HepG2 (cell line): Measurements from ENCODE around the gene CELSR3. TPM values are rescaled to one million over a fixed set of nuclear protein-coding genes. Genes with fewer than 3 reads are reported as not detected.

Experiments
- ATAC-seq: fragments of 200-7000 bp; cut with Tn5 transposase; 3 replicates; pipeline ENCODE4 v1.9.1; 2020; ENCODE audit warnings: mild to moderate bottlenecking, moderate library complexity
- BruUV-seq: library from RNA; stranded (reverse); fragments of 400-500 nt; replicated peaks from 2 replicates; lab custom pipeline; 2021; lab: Mats Ljungman, UMichigan
- CTCF ChIA-PET: fragments of 300-600 bp; formaldehyde crosslinking; extraction: SDS; loops from one replicate; lab custom pipeline; 2021; ENCODE audit warnings: low total read pairs, inconsistent platforms, low intra/inter-chr PET ratio; lab: Yijun Ruan, JAX
- POLR2A ChIA-PET: fragments of 350-600 bp; sonication (Branson Sonifier 250); formaldehyde crosslinking; loops from one replicate; lab custom pipeline; 2020; ENCODE audit warnings: antibody characterized with exemption, inconsistent platforms; lab: Yijun Ruan, JAX
- DNase-seq: peaks from one replicate; pipeline ENCODE4 v3.0.0-alpha.2; 2015; ENCODE audit warnings: low spot score
- FAIRE-seq: peaks from 3 replicates; lab custom pipeline; 2011; peaks lifted over from hg19 to GRCh38; lab: Jason Lieb, UNC
- H2AFZ ChIP-seq: one replicate; pipeline ENCODE4 v1.6.1; 2011; ENCODE audit warnings: low read length, inconsistent platforms
- H3K27ac ChIP-seq: fragments of 300-600 bp; 3 replicates; pipeline ENCODE4 v1.8.0; 2011; ENCODE audit warnings: mixed run types, mild to moderate bottlenecking, mixed read lengths, low read length, inconsistent platforms; ENCODE audit not compliant: insufficient read depth; ENCODE audit errors: extremely low read length
- H3K27me3 ChIP-seq, 2 experiments: fragments of 200-600 bp in 1 of 2; 2 replicates in 1 of 2; 3 replicates in 1 of 2; pipeline versions ENCODE4 v1.6.0 to v1.8.0; 2011; ENCODE audit warnings: low read length in 2 of 2, mild to moderate bottlenecking in 2 of 2, moderate library complexity in 2 of 2, inconsistent platforms in 1 of 2; ENCODE audit not compliant: insufficient read depth in 2 of 2, control insufficient read depth in 1 of 2
- H3K36me3 ChIP-seq, 2 experiments: fragments of 200-600 bp in 1 of 2; replicated peaks in 1 of 2; 2 replicates in 1 of 2; 3 replicates in 1 of 2; pipeline versions ENCODE4 v1.5.1 to v1.8.0; 2011; ENCODE audit warnings: low read length in 2 of 2, inconsistent platforms in 1 of 2; ENCODE audit not compliant: insufficient read depth in 2 of 2, control insufficient read depth in 1 of 2
- H3K4me1 ChIP-seq: 2 replicates; pipeline ENCODE4 v1.5.1; 2012; ENCODE audit warnings: low read length, inconsistent platforms; ENCODE audit not compliant: insufficient read depth
- H3K4me2 ChIP-seq: 2 replicates; pipeline ENCODE4 v1.6.0; 2011; ENCODE audit warnings: low read depth, low read length, inconsistent platforms
- H3K4me3 ChIP-seq, 3 experiments: fragments of 200-600 bp in 1 of 3; sonication (generic), shearing (Covaris generic) in 1 of 3; replicated peaks in 1 of 3; 2 replicates each; pipeline ENCODE4 v1.5.1; 2011 to 2016; ENCODE audit warnings: low read length in 3 of 3, inconsistent platforms in 2 of 3, low read depth in 2 of 3, mild to moderate bottlenecking in 2 of 3, control low read depth in 1 of 3, mixed read lengths in 1 of 3; ENCODE audit not compliant: insufficient read depth in 1 of 3
- H3K79me2 ChIP-seq: one replicate; pipeline ENCODE4 v1.6.1; 2011; ENCODE audit warnings: low read length, inconsistent platforms; ENCODE audit not compliant: insufficient read depth
- H3K9ac ChIP-seq: 2 replicates; pipeline ENCODE4 v1.6.0; 2011; ENCODE audit warnings: mild to moderate bottlenecking, low read depth, low read length, inconsistent platforms; ENCODE audit not compliant: insufficient read depth
- H3K9me3 ChIP-seq: 2 replicates; pipeline ENCODE4 v1.5.1; 2012; ENCODE audit warnings: mild to moderate bottlenecking, low read length
- H4K20me1 ChIP-seq: 2 replicates; pipeline ENCODE4 v1.6.0; 2011; ENCODE audit warnings: inconsistent platforms, mild to moderate bottlenecking, low read length, moderate library complexity; ENCODE audit not compliant: insufficient read depth
- CBX2 ChIP-seq, 2 experiments: fragments of 200-600 bp in 1 of 2; sonication (generic); formaldehyde crosslinking in 1 of 2; IDR thresholded peaks; 2 replicates each; pipeline versions ENCODE4 v1.7.0 to v1.8.1; 2018 to 2022; ENCODE audit warnings: low read depth in 2 of 2, low read length in 1 of 2, mild to moderate bottlenecking in 1 of 2, missing genetic modification reagents in 1 of 2
- CHCHD3 ChIP-seq: sonication (generic); formaldehyde crosslinking; IDR thresholded peaks from 2 replicates; pipeline ENCODE4 v1.8.0; 2022; ENCODE audit warnings: mild to moderate bottlenecking, missing genetic modification reagents, moderate library complexity
- CHD4 ChIP-seq: fragments of 200-600 bp; sonication (generic); IDR thresholded peaks from 2 replicates; pipeline ENCODE4 v1.7.0; 2017; ENCODE audit warnings: mild to moderate bottlenecking, low read length, borderline replicate concordance
- ELF3 ChIP-seq: IDR thresholded peaks from 2 replicates; pipeline ENCODE4 v1.6.1; 2016; ENCODE audit warnings: missing genetic modification reagents, missing compliant biosample characterization
- GTF3A ChIP-seq: sonication (generic); formaldehyde crosslinking; conservative IDR thresholded peaks from 2 replicates; pipeline ENCODE4 v1.4.0; 2020; ENCODE audit warnings: mild to moderate bottlenecking, missing genetic modification reagents
- IRF1 ChIP-seq: sonication (generic); formaldehyde crosslinking; IDR thresholded peaks from 2 replicates; pipeline ENCODE4 v1.4.0; 2020; ENCODE audit warnings: low read depth, mild to moderate bottlenecking, missing genetic modification reagents
- MXD4 ChIP-seq: IDR thresholded peaks from 2 replicates; pipeline ENCODE4 v1.6.1; 2016; ENCODE audit warnings: mild to moderate bottlenecking, missing biosample characterization, missing genetic modification reagents
- MXI1 ChIP-seq: IDR thresholded peaks from 3 replicates; pipeline ENCODE4 v1.6.1; 2012; ENCODE audit warnings: low read depth, low read length, inconsistent platforms, borderline replicate concordance
- POLR2AphosphoS5 ChIP-seq: IDR thresholded peaks from 2 replicates; pipeline ENCODE4 v1.6.1; 2012; ENCODE audit warnings: low read depth, low read length
- RNF219 ChIP-seq: sonication (generic); formaldehyde crosslinking; IDR thresholded peaks from 2 replicates; pipeline ENCODE4 v1.5.0; 2020; ENCODE audit warnings: mild to moderate bottlenecking, missing genetic modification reagents
- TBP ChIP-seq: sonication (generic); formaldehyde crosslinking; IDR thresholded peaks from 2 replicates; pipeline ENCODE4 v1.5.0; 2020; ENCODE audit warnings: missing genetic modification reagents
- TFDP2 ChIP-seq: sonication (generic); formaldehyde crosslinking; IDR thresholded peaks from 2 replicates; pipeline ENCODE4 v1.4.0; 2020; ENCODE audit warnings: missing genetic modification reagents
- ZBTB20 ChIP-seq: sonication (generic); formaldehyde crosslinking; IDR thresholded peaks from 2 replicates; pipeline ENCODE4 v1.8.1; 2023; ENCODE audit warnings: missing genetic modification reagents, low read depth, mild to moderate bottlenecking, borderline replicate concordance
- ZBTB7A ChIP-seq: sonication (generic); formaldehyde crosslinking; IDR thresholded peaks from 2 replicates; pipeline ENCODE4 v1.8.0; 2022; ENCODE audit warnings: mild to moderate bottlenecking, missing genetic modification reagents
- ZFP90 ChIP-seq: sonication (generic); formaldehyde crosslinking; IDR thresholded peaks from 2 replicates; pipeline ENCODE4 v1.8.0; 2022; ENCODE audit warnings: missing genetic modification reagents, mild to moderate bottlenecking, inconsistent platforms, borderline replicate concordance
- ZNF138 ChIP-seq: sonication (generic); formaldehyde crosslinking; IDR thresholded peaks from 2 replicates; pipeline ENCODE4 v1.5.0; 2020; ENCODE audit warnings: mild to moderate bottlenecking, low read depth, missing genetic modification reagents
- ZNF501 ChIP-seq: sonication (generic); formaldehyde crosslinking; IDR thresholded peaks from 2 replicates; pipeline ENCODE4 v1.5.1; 2020; ENCODE audit warnings: mild to moderate bottlenecking, moderate library complexity, missing genetic modification reagents
- ZNF546 ChIP-seq: sonication (generic); formaldehyde crosslinking; conservative IDR thresholded peaks from 2 replicates; pipeline ENCODE4 v1.8.1; 2023; ENCODE audit warnings: mild to moderate bottlenecking, missing genetic modification reagents
- ZNF691 ChIP-seq: sonication (generic); formaldehyde crosslinking; IDR thresholded peaks from 2 replicates; pipeline ENCODE4 v1.4.0; 2020; ENCODE audit warnings: missing genetic modification reagents, low read depth, mild to moderate bottlenecking, borderline replicate concordance
- ZSCAN22 ChIP-seq: sonication (generic); formaldehyde crosslinking; IDR thresholded peaks from 2 replicates; pipeline ENCODE4 v1.4.0; 2020; ENCODE audit warnings: mild to moderate bottlenecking, missing genetic modification reagents
- WGBS: methylation state at CpG from one replicate; pipeline ENCODE4 v1.1.6; 2017; ENCODE audit warnings: low lambda C conversion rate; 5-methylcytosine and 5-hydroxymethylcytosine counted together
- in situ Hi-C: cut with HindIII; loops from 2 replicates; pipeline ENCODE4 v1.10.0; 2017; ENCODE audit warnings: low pct_unique_long_range_greater_than_20kb; ENCODE audit not compliant: extremely low pct_ligation_motif_present
- intact Hi-C: fragments of 100-400 bp; cut with micrococcal nuclease; formaldehyde crosslinking; loops from one replicate; pipeline ENCODE4 v1.10.0; 2022; ENCODE audit not compliant: unreplicated experiment
- polyA plus RNA-seq, 8 experiments: library from polyadenylated mRNA; depleted of rRNA in 3 of 8; stranded (reverse) in 7 of 8; unstranded in 1 of 8; fragments of >200 nt; fragmentation: Illumina TruSeq in 4 of 8; extraction: Trizol in 4 of 8; gene quantifications; 2 replicates each; pipeline versions ENCODE4 v1.2.1 to v1.2.3, GENCODE V29; 2011 to 2016; ENCODE audit warnings: low read depth in 4 of 8, missing spikeins in 1 of 8, mixed read lengths in 1 of 8; ENCODE audit not compliant: insufficient read depth in 1 of 8
- total RNA-seq, 5 experiments: library from RNA; depleted of rRNA; stranded (reverse); fragments of >200 nt; fragmentation: Illumina TruSeq; extraction: Trizol; gene quantifications; 2 replicates each; pipeline ENCODE4 v1.2.3, GENCODE V29; 2016; ENCODE audit warnings: low read depth in 1 of 5

Gene CELSR3
- total and polyA plus RNA-seq, 2 of the 13 experiments (the other 11 are each of a cell fraction or from before 2014, with no cell fraction given): 5.4 to 6.7 TPM

GRCh38 chr3:48639944-48640606 lies 22.6 kb downstream of the CELSR3 start:
- Histone ChIP-seq H3K9ac (no peak overlapping the region), H4K20me1 (no peaks in the 10 kb centered on the region), H3K27ac (no peak overlapping the region), H3K4me2 (no peak overlapping the region), H3K79me2 (peaks cover 9% of the 10 kb centered on the region), H3K27me3 (no peaks in the 10 kb centered on the region), H3K4me1 (peaks cover 27% of the 10 kb centered on the region), H2AFZ (no peak overlapping the region), H3K36me3 (peaks cover 1 to 2% of the 10 kb centered on the region in 2 experiments; a peak in 2 of 5 replicates), H3K4me3 (no peak overlapping the region), H3K9me3 (no peaks in the 10 kb centered on the region)
- ATAC-seq (no peak), FAIRE-seq (no peak), DNase-seq (no peak)
- in situ Hi-C loops: no loop called here
- 90% methylated on average over 19 of the region's 38 CpGs for WGBS
- TF ChIP-seq IRF1 (CRISPR knock-in tag): no peak
- TF ChIP-seq TBP (CRISPR knock-in tag): no peak
- no peak for TF ChIP-seq ZNF691
- TF ChIP-seq ZBTB20 (CRISPR knock-in tag): no peak
- TF ChIP-seq MXD4: no peak
- no peak for TF ChIP-seq ZBTB7A (CRISPR knock-in tag)
- TF ChIP-seq CHCHD3 (CRISPR knock-in tag): no peak
- TF ChIP-seq ZFP90 (CRISPR knock-in tag): no peak
- TF ChIP-seq ZNF501: no peak
- TF ChIP-seq ZNF546 (CRISPR knock-in tag): no peak
- no peak for TF ChIP-seq CHD4
- no peak for TF ChIP-seq ZSCAN22 (CRISPR knock-in tag)
- TF ChIP-seq ZNF138 (CRISPR knock-in tag): no peak
- TF ChIP-seq RNF219 (CRISPR knock-in tag): no peak
- no peak for TF ChIP-seq ELF3
- no peak for TF ChIP-seq POLR2AphosphoS5
- TF ChIP-seq TFDP2: no peak
- no peak for TF ChIP-seq CBX2 (IDR thresholded peaks at IDR 0.05; ENCODE audit: low read depth, low read length)
- no peak for TF ChIP-seq CBX2 (CRISPR knock-in tag; IDR thresholded peaks at IDR 0.05; ENCODE audit: low read depth)
- no peak for TF ChIP-seq GTF3A (CRISPR knock-in tag)
- TF ChIP-seq MXI1: no peak
- POLR2A ChIA-PET: no interaction called here
- intact Hi-C loops: no loop called here
- CTCF ChIA-PET: no interaction called here
- no TSS peak for BruUV-seq
